ENCODE measurements around the gene YWHAG. TPM values are rescaled to one million over a fixed set of nuclear protein-coding genes. Genes with fewer than 3 reads are reported as not detected.
A peak's percentile ranks its signal among the peaks of the same experiment; 100 is the strongest.

The YWHAG gene
- total and polyA plus RNA-seq, 9 of the 15 experiments (the other 6 are each of a cell fraction or from before 2014, with no cell fraction given) = 30.4 to 246 (median 94.5) TPM

DNA sequence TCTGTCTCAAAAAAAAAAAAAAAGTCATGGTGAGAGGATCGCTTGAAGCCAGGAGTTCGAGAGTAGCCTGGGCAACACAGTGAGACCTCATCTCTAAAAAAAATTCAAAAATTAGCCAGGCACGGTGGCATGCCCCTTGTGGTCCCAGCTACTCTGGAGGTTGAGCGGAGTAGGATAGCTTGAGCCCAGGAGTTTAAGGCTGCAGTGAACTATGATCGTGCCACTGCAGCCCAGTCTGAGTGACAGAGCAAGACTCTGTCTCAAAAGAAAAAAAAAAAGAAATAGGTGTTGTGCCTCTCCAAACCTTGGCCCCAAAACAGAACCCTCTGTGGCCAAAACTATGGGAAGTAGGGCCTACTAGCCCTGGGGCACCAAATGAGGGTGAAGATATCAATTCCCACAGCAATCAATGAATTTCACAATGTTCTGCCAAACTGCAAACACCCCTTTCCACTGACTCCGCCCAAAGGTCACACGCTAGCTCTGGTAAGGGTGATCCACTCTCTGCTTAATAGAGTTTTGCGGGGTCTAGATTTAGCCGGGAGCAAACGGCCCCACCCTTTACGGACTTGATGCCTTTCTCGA lies 33.8 kb upstream of the YWHAG start:
- Histone ChIP-seq H3K9me1 (ENCODE audit: control insufficient read depth, insufficient read depth, low read length) (no peaks in the 10 kb centered on the region), H3K27me3 (ENCODE audit: control insufficient read depth in 2 of 2, insufficient read depth in 2 of 2, low read length in 2 of 2) (no peaks in the 10 kb centered on the region), H4K20me1 (replicated peaks; ENCODE audit: control insufficient read depth, insufficient read depth, low read length) (no peaks in the 10 kb centered on the region), H3K4me3 (peak overlapping the region; percentile 53; the same call in 1 of the 2 replicates), H3K4me2 (ENCODE audit: insufficient read depth, low read length) (peak overlapping the region; percentile 83), H2AFZ (ENCODE audit: low read depth, low read length) (peak overlapping the region; percentile 93), H3K36me3 (ENCODE audit: control insufficient read depth, insufficient read depth, low read length) (no peaks in the 10 kb centered on the region), H3K27ac (ENCODE audit: extremely low read depth, low read depth, low read length) (peak overlapping the region; percentile 77), H3K79me2 (ENCODE audit: control insufficient read depth, insufficient read depth, low read length) (peaks cover 5% of the 10 kb centered on the region), H3K9ac (ENCODE audit: insufficient read depth in 1 of 2, low read depth in 2 of 2, low read length in 2 of 2) (peak overlapping the region; percentile 87), H3K9me3 (replicated peaks; ENCODE audit: control insufficient read depth, insufficient read depth, low read depth, low read length) (no peaks in the 10 kb centered on the region), H3K4me1 (replicated peaks in 1 of 2; ENCODE audit: control insufficient read depth in 2 of 2, insufficient read depth in 2 of 2, low read length in 2 of 2) (peaks cover 48 to 72% of the 10 kb centered on the region in 2 experiments)
- TSS peak; percentile 90 for BruUV-seq (replicated peaks)
- WGBS (ENCODE audit: insufficient coverage, low coverage, missing lambda C conversion rate) = 28% methylated on average over 12 of the region's 12 CpGs
- in situ Hi-C loops (cut with MboI) = no loop called here
- DNase-seq (ENCODE audit: extremely low read depth in 1 of 4, low spot score in 3 of 4) (no peak), ATAC-seq (no peak), FAIRE-seq (no peak)
- ChIA-PET POLR2A (interaction anchor here (0.6 to 1.1 kb wide), 3 partner anchors 17 to 41 kb away, joined by 3 to 4 read pairs (median 3); no protein-coding TSS in a partner anchor), CTCF (ENCODE audit: low intra/inter-chr PET ratio) (no interaction called here)
- intact Hi-C loops (cut with micrococcal nuclease) = loop anchor here (2.0 kb wide), 1 partner anchor 34 kb away; the partner anchor contains the start of gene YWHAG
- TF ChIP-seq SMARCB1 (IDR thresholded peaks at IDR 0.05; ENCODE audit: insufficient read length, low read depth) = no peak
- peak; percentile 43; the same call in 1 of the 2 replicates for TF ChIP-seq OTX1 (CRISPR knock-in tag; IDR thresholded peaks at IDR 0.05)
- peak; percentile 19; the same call in 1 of the 2 replicates for TF ChIP-seq SMARCE1 (IDR thresholded peaks at IDR 0.05)
- TF ChIP-seq GABPB1 (CRISPR knock-in tag; IDR thresholded peaks at IDR 0.05) = no peak
- TF ChIP-seq TEAD1 (CRISPR knock-in tag; IDR thresholded peaks at IDR 0.05) = peak in 1 of 2 experiments; percentile 14; a peak in 1 of 4 replicates
- TF ChIP-seq NCOA1 (IDR thresholded peaks at IDR 0.05; ENCODE audit: low read depth) = peak; percentile 26; the same call in 1 of the 2 replicates
- TF ChIP-seq RAD21 (CRISPR knock-in tag; conservative IDR thresholded peaks at IDR 0.05 in 1 of 2, IDR thresholded peaks at IDR 0.05 in 1 of 2) = no peak
- TF ChIP-seq, protein P1, sequence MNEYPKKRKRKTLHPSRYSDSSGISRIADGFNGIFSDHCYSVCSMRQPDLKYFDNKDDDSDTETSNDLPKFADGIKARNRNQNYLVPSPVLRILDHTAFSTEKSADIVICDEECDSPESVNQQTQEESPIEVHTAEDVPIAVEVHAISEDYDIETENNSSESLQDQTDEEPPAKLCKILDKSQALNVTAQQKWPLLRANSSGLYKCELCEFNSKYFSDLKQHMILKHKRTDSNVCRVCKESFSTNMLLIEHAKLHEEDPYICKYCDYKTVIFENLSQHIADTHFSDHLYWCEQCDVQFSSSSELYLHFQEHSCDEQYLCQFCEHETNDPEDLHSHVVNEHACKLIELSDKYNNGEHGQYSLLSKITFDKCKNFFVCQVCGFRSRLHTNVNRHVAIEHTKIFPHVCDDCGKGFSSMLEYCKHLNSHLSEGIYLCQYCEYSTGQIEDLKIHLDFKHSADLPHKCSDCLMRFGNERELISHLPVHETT (CRISPR knock-in tag; conservative IDR thresholded peaks at IDR 0.05 in 1 of 2, IDR thresholded peaks at IDR 0.05 in 1 of 2) = peak in 1 of 2 experiments; percentile 9; a peak in 1 of 4 replicates
- 0 out of 2 replicates have a peak, but pooled peaks have one; percentile 56 for TF ChIP-seq ZNF668 (CRISPR knock-in tag; IDR thresholded peaks at IDR 0.05)
- TF ChIP-seq BRD9 (IDR thresholded peaks at IDR 0.05; ENCODE audit: low read depth, partially characterized antibody) = no peak
- no peak for TF ChIP-seq SIN3A (IDR thresholded peaks at IDR 0.05; ENCODE audit: borderline replicate concordance in 2 of 2, control insufficient read depth in 1 of 2, low read depth in 2 of 2, low read length in 2 of 2)
- TF ChIP-seq MCM7 (IDR thresholded peaks at IDR 0.05) = no peak
- TF ChIP-seq EGR1 (conservative IDR thresholded peaks at IDR 0.05) = no peak
- peak; percentile 74; the same call in 1 of the 2 replicates for TF ChIP-seq ESRRA (IDR thresholded peaks at IDR 0.05; ENCODE audit: borderline replicate concordance, low read depth)
- no peak for TF ChIP-seq NR2C1 (IDR thresholded peaks at IDR 0.05)
- TF ChIP-seq NR2C1 (tag; IDR thresholded peaks at IDR 0.05) = no peak
- peak; percentile 92; the same call in 1 of the 2 replicates for TF ChIP-seq KLF6 (CRISPR knock-in tag; IDR thresholded peaks at IDR 0.05; ENCODE audit: borderline replicate concordance)
- no peak for TF ChIP-seq ELF1 (tag; IDR thresholded peaks at IDR 0.05)
- no peak for TF ChIP-seq SMC3 (conservative IDR thresholded peaks at IDR 0.05; ENCODE audit: insufficient read depth, low read depth, low read length)
- TF ChIP-seq LEF1 (IDR thresholded peaks at IDR 0.05) = peak; percentile 22; the same call in 1 of the 2 replicates
- no peak for TF ChIP-seq SIX5 (IDR thresholded peaks at IDR 0.05; ENCODE audit: borderline replicate concordance in 1 of 2, insufficient read depth in 1 of 2, low read depth in 1 of 2, low read length in 2 of 2)
- no peak for TF ChIP-seq IRF2 (CRISPR knock-in tag; IDR thresholded peaks at IDR 0.05)
- no peak for TF ChIP-seq RBM17 (IDR thresholded peaks at IDR 0.05; ENCODE audit: borderline replicate concordance, low read depth, low read length)
